ENCODE results near the gene SCN7A. TPM values are rescaled to one million over a fixed set of nuclear protein-coding genes. Genes with fewer than 3 reads are reported as not detected.

Gene SCN7A
- total RNA-seq, 1 donor, result under 0.01 TPM

GRCh38 chr2:166440313-166440712 lies 53.7 kb downstream of the SCN7A start:
- no peak overlapping the region for H3K4me3 ChIP-seq (ENCODE audit: low read depth, low read length)
- no peak for DNase-seq (ENCODE audit: low read depth)
- no peak for TF ChIP-seq CTCF (IDR thresholded peaks at IDR 0.05; ENCODE audit: insufficient read depth, low read length)

- no peak overlapping the region for H3K4me3 ChIP-seq (ENCODE audit: low read depth, low read length)
- no peak for TF ChIP-seq CTCF (IDR thresholded peaks at IDR 0.05; ENCODE audit: insufficient read depth, low read length)
- DNase-seq (ENCODE audit: low read depth), result no peak
These were observed 55.0 kb downstream of the SCN7A start for GRCh38 chr2:166439078-166439477.

- DNase-seq (ENCODE audit: low read depth), result no peak
- no peak for TF ChIP-seq CTCF (IDR thresholded peaks at IDR 0.05; ENCODE audit: insufficient read depth, low read length)
- no peak overlapping the region for H3K4me3 ChIP-seq (ENCODE audit: low read depth, low read length)
These were observed 57.1 kb downstream of the SCN7A start for GRCh38 chr2:166436976-166437375.

- H3K4me3 ChIP-seq (ENCODE audit: low read depth, low read length), result no peak overlapping the region
- no peak for DNase-seq (ENCODE audit: low read depth)
- no peak for TF ChIP-seq CTCF (IDR thresholded peaks at IDR 0.05; ENCODE audit: insufficient read depth, low read length)
These were observed 57.9 kb downstream of the SCN7A start for GRCh38 chr2:166436189-166436588.

- no peak overlapping the region for H3K4me3 ChIP-seq (ENCODE audit: low read depth, low read length)
- no peak for DNase-seq (ENCODE audit: low read depth)
These were observed 59.6 kb downstream of the SCN7A start for GRCh38 chr2:166434491-166434890.

GRCh38 chr2:166433457-166433856 lies 60.6 kb downstream of the SCN7A start:
- no peak for DNase-seq (ENCODE audit: low read depth)
- no peak for TF ChIP-seq CTCF (IDR thresholded peaks at IDR 0.05; ENCODE audit: insufficient read depth, low read length)
- H3K4me3 ChIP-seq (ENCODE audit: low read depth, low read length), result no peak overlapping the region

More at GRCh38 chr2:166434491-166434890, 59.6 kb downstream of the SCN7A start:
- TF ChIP-seq CTCF (IDR thresholded peaks at IDR 0.05; ENCODE audit: insufficient read depth, low read length), result no peak

GRCh38 chr2:166432331-166432730 lies 61.7 kb downstream of the SCN7A start:
- H3K4me3 ChIP-seq (ENCODE audit: low read depth, low read length), result no peak overlapping the region
- no peak for TF ChIP-seq CTCF (IDR thresholded peaks at IDR 0.05; ENCODE audit: insufficient read depth, low read length)

More at GRCh38 chr2:166432331-166432730, 61.7 kb downstream of the SCN7A start:
- no peak for DNase-seq (ENCODE audit: low read depth)
